Osteocyte (in vitro differentiated cells): Measurements from ENCODE around the gene PRIM1. TPM values are rescaled to one million over a fixed set of nuclear protein-coding genes. Genes with fewer than 3 reads are reported as not detected.
"Not testable (repeated sequence)": the region's sequence is repeated elsewhere in the genome, so short reads cannot be mapped to it uniquely, and the experiment has no call there.

Experiments
- DNase-seq: peaks from one replicate; pipeline ENCODE4 v3.0.0; 2021; ENCODE audit warnings: mixed read lengths; ENCODE audit not compliant: unreplicated experiment; ENCODE audit errors: extremely low spot score
- H3K27ac Mint-ChIP-seq: one replicate; pipeline ENCODE4 v1.8.0; 2021; ENCODE audit warnings: mild to moderate bottlenecking, mixed read lengths; ENCODE audit not compliant: unreplicated experiment
- H3K27me3 Mint-ChIP-seq: one replicate; pipeline ENCODE4 v1.8.0; 2021; ENCODE audit warnings: mixed read lengths; ENCODE audit not compliant: unreplicated experiment
- H3K36me3 Mint-ChIP-seq: one replicate; pipeline ENCODE4 v1.8.0; 2021; ENCODE audit warnings: mixed read lengths; ENCODE audit not compliant: unreplicated experiment
- H3K4me1 Mint-ChIP-seq: one replicate; pipeline ENCODE4 v1.8.0; 2021; ENCODE audit warnings: mixed read lengths; ENCODE audit not compliant: unreplicated experiment
- H3K4me3 Mint-ChIP-seq: one replicate; pipeline ENCODE4 v1.8.0; 2021; ENCODE audit warnings: mild to moderate bottlenecking, moderate library complexity, mixed read lengths; ENCODE audit not compliant: unreplicated experiment
- H3K9me3 Mint-ChIP-seq: one replicate; pipeline ENCODE4 v1.8.0; 2021; ENCODE audit warnings: mixed read lengths; ENCODE audit not compliant: unreplicated experiment
- CTCF ChIP-seq: fragments of 200-600 bp; sonication (generic); IDR thresholded peaks from 2 replicates; pipeline ENCODE4 v1.5.0; 2021; ENCODE audit warnings: antibody characterized with exemption, mild to moderate bottlenecking, moderate library complexity
- total RNA-seq: library from RNA; stranded (reverse); gene quantifications from 2 replicates; pipeline ENCODE4 v1.2.1, GENCODE V29; 2021

PRIM1 gene
- total RNA-seq, 1 donor from 2014 or later, result 6.2 TPM

- no peaks in the 10 kb centered on the region for H3K36me3 Mint-ChIP-seq
- no peak for TF ChIP-seq CTCF
- H3K27ac Mint-ChIP-seq, result no peak overlapping the region
- DNase-seq, result no peak
- no peaks in the 10 kb centered on the region for H3K27me3 Mint-ChIP-seq
- H3K4me3 Mint-ChIP-seq, result no peak overlapping the region
- H3K9me3 Mint-ChIP-seq, result no peaks in the 10 kb centered on the region
- H3K4me1 Mint-ChIP-seq, result peaks cover 13% of the 10 kb centered on the region
Measured at GRCh38 chr12:56749359-56749758, 2.8 kb downstream of the PRIM1 start.

- Mint-ChIP-seq H3K4me3 (no peak overlapping the region), H3K36me3 (no peaks in the 10 kb centered on the region), H3K27me3 (no peaks in the 10 kb centered on the region), H3K9me3 (no peaks in the 10 kb centered on the region), H3K27ac (no peak overlapping the region), H3K4me1 (peaks cover 15% of the 10 kb centered on the region)
- no peak for TF ChIP-seq CTCF
- peak; percentile 23 for DNase-seq
Measured at GRCh38 chr12:56728139-56728861, 23.8 kb downstream of the PRIM1 start.

GRCh38 chr12:56726196-56726675 lies 25.9 kb downstream of the PRIM1 start:
- H3K4me3 Mint-ChIP-seq, result peak overlapping the region; percentile 98
- H3K9me3 Mint-ChIP-seq, H3K36me3 Mint-ChIP-seq, H3K27me3 Mint-ChIP-seq: not testable (repeated sequence)
- DNase-seq, result peak; percentile 54
- H3K4me1 Mint-ChIP-seq, result peaks cover 36% of the 10 kb centered on the region
- H3K27ac Mint-ChIP-seq, result peak overlapping the region; percentile 99

GRCh38 chr12:56725723-56726102 lies 26.4 kb downstream of the PRIM1 start:
- no peaks in the 10 kb centered on the region for H3K9me3 Mint-ChIP-seq
- H3K27me3 Mint-ChIP-seq, result no peaks in the 10 kb centered on the region
- H3K4me1 Mint-ChIP-seq, result peaks cover 41% of the 10 kb centered on the region
- peak overlapping the region; percentile 99 for H3K27ac Mint-ChIP-seq
- no peak for TF ChIP-seq CTCF
- peak overlapping the region; percentile 98 for H3K4me3 Mint-ChIP-seq
- no peak for DNase-seq
- H3K36me3 Mint-ChIP-seq, result peaks cover 9% of the 10 kb centered on the region

- DNase-seq, result peak; percentile 98
- peak within 1 kb of the TSS; percentile 98 for H3K4me3 Mint-ChIP-seq
- H3K36me3 Mint-ChIP-seq, result peaks cover 15% of the 10 kb centered on the region
- H3K9me3 Mint-ChIP-seq, result no peaks in the 10 kb centered on the region
- no peak for TF ChIP-seq CTCF
- H3K27me3 Mint-ChIP-seq, result no peaks in the 10 kb centered on the region
- H3K27ac Mint-ChIP-seq, result peak within 1 kb of the TSS; percentile 99
- peaks cover 46% of the 10 kb centered on the region for H3K4me1 Mint-ChIP-seq
Measured at GRCh38 chr12:56724972-56725722, 27.0 kb downstream of the PRIM1 start, which contains the start of gene NACA. TSS of gene NACA (minus strand) at chr12:56725299. CDS start at chr12:56724521, 778 bp downstream.
